GM19035 (cell line): ENCODE data around the gene LILRA6.
"Not testable (repeated sequence)": the region's sequence is repeated elsewhere in the genome, so short reads cannot be mapped to it uniquely, and the experiment has no call there.

Experiments
- ATAC-seq: cut with Tn5 transposase; IDR thresholded peaks from one replicate; pipeline ENCODE4 v1.9.1; 2021; ENCODE audit not compliant: unreplicated experiment

The LILRA6 gene

DNA sequence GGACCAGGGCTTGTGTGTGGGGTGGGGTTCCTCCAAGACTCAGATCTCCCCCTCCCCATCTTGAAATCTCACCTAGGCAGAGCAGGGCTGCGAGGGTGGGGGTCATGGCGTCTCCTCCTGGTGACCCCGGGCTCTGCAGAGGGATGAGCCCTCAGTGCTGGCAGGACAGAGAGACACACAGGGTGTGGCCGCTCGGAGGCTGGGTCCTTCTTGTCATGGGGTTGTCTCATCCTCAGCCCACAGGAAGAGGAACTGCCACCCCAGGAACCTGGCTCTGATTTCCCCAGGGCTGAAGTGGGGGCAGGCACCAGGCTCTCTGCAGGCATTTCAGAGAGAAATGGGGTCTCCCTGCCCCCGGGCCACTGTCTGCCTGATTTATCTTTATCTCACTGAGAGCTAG, at the start of gene LILRA6:
TSS of gene LILRA6 (minus strand) at position 145 of the 400 bp plus-strand sequence.
- ATAC-seq, result not testable (repeated sequence)

DNA sequence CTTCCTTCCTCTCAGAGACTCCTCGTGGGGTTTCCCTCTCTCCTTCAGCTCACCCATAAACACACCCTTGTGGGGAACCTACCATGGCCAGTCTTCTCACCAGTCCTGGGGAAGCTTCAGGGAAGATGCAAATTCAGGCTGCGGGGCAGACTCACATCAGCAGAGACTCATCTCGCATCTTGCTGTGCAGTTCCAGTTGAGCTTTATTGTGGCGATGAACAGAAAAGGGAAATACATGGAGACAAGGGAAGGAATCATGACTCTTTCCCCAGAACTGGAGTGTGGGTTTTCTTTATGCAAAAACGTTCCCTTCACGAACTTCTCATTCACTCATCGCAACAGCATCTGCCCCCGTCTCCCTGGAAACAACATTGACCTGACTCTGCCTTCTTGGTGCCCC, 46.6 kb upstream of the LILRA6 start:
- not testable (repeated sequence) for ATAC-seq

DNA sequence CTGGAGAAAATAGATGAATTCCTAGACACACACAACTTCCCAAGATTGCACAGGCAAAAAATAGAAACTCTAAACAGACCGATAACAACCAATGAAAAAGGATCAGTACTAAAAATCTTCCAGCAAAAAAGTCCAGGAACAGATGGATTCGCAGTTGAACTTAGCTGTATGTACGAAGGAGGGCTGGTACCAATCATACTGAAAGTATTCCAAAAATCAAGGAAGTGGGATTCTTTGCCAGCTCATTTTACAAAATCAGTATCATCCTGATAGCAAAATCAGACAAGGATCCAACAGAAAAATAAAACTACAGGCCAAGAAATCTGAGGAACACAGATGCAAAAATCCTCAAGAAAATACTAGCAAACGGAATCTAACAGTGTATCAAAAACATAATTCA, 44.9 kb upstream of the LILRA6 start:
- ATAC-seq, result no peak

DNA sequence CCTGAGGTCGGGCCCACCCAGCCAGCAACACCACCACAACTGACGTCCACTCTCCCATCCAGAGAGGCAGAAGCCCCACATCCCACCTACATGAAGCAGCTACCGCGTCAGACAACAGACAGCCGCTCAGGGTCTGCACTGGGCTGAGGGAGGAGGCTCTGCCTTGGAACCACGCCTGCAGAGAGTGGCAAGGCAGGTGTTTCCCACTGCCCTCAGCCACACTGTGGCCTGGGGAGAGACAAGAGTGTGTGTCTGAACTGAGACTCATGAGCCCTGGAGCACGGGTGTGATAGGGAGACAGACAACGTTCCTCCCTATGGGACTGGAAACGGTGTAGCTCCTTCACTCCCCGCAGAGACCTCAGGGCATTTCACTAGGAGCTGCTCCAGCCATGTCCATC, 43.7 kb upstream of the LILRA6 start:
- ATAC-seq, result not testable (repeated sequence)

DNA sequence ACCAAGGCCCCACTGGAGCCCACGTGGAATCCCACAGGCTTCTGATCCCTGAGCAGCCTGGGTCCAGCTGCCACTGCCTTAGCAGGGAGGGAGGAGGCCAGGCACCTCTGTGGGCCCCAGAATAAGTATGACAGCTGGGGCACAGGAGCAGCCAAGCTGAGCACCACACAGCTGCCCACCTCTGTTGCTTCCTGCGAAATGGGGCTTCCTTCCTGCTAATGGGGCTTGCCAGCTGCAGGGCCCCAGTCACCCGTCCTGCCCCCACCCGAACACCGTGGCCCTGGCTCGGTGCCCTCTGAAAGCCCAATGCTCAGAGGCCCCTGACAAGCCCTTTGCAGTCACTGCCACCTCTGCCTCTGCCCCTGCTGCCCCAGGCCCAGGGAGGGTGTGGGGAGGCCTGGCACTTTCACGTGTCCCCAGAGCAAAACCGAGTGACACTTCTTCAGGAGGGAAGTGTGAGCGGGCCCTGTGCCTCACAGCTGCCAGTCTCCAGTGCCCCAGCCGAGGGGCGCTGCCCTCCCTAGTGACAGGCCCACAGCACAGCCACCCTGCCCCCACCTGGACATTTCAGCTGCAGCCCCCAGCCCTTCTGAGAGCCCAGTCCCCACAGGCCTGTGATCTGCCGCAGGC, 43.0 kb upstream of the LILRA6 start:
- ATAC-seq, result not testable (repeated sequence)

DNA sequence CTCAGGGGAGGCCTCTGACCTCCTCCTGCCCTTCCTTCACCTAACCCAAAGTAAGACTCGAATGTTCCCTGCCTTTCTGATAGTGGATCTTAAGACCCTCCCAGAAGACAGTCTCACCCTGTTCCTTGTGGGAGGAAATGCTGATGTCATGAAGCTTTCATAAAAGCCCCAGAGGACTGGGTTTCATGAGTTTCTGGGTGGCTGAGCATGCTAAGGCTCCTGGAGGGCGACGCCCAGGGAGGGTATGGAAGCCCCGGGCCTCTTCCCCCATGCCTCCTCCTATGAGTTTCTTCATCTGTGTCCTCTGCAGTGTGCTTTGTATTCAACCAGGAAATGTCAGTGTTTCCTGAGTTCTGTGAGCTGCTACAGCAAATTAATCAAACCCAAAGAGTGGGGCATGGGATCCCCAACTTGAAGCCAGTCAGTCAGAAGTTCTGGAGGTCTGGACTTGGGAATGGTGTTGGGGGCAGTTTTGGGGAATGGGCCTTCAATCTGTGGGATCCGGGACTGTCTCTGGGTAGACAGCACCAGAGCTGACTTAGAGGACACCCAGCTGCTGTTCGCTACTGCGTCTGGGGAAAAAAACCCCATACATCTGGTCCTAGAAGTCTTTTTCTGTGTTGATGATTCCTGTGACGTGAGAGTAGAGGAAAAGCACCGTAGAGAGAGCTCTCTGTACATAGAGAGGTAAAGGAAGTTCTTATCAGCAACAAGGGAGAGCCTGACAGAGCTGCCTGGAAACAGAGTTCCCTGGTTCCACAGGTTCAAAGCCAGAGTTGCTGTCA, 40.3 kb upstream of the LILRA6 start:
- ATAC-seq, result no peak

DNA sequence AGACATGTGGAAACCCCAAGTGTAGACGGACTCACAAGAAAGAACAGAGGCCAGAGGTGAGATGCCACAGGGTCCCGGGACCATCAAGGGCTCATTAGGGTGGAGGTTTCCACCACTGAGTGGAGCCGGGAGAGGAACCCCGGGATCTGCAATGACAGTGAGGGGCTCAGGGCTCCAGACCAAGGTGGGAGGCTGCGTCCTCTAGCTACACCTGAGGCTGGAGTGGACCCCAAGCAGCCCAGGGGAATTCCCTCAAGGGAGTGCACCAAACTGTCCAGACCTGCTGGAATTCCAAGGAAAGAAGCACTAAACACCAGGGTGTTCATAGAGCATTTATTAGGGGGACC, 39.1 kb upstream of the LILRA6 start:
- ATAC-seq, result not testable (repeated sequence)

DNA sequence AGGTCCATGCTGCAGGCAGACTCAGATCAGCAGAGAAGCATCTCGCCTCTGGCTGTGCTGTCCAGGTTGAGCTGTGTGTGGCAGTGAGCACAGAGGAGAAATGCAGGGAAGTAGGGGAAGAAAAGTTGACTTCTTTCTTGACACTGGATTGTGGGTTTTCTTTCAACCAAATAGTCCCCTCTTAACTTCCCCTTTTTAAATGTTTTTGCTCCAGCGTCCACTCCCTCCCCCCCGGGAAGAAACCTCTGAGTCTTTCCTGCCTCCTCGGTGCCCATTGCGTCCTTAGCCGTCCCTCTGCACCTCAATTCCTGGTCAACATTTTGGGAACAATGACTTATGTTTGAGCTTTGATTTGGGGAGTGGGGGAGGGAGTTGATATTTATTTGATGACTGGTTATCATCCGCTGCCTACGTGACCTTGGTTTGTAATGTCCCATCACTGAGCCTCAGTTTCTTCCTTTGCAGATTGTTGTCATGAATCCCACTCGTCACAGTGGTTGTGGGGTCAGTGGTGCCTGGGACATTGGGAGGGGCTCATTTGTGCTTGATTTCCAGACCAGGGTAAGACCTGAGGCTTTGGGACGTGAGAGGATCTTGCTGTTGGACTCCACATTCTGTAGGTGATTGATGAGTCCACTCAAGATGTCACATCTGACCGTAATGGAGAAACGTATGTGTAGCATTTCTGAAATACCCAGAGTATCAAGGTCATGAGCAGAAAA, 38.6 kb upstream of the LILRA6 start, which contains the start of gene LILRB2:
TSS of gene LILRB2 (minus strand) at position 104 of the 722 bp plus-strand sequence. CDS start 614 bp downstream, outside the sequence.
- ATAC-seq, result no peak

DNA sequence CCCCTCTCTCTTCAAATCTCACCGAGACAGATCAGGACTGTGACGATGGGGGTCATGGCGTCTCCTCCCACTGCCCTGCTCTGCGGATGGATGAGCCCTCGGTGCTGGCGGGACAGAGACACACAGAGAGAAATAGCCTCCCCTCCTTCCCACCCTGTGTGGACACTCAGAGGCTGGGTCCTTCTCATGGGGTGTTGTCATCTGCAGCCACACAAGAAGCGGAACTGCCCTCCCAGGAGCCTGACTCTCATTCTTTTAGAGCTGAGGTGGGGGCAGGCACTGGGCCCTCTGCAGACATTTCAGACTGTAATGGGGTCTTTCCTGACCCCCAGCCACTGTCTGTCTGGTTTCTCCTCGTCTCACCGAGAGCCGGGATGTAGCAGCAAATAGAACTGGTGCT, 37.9 kb upstream of the LILRA6 start:
- ATAC-seq, result not testable (repeated sequence)

DNA sequence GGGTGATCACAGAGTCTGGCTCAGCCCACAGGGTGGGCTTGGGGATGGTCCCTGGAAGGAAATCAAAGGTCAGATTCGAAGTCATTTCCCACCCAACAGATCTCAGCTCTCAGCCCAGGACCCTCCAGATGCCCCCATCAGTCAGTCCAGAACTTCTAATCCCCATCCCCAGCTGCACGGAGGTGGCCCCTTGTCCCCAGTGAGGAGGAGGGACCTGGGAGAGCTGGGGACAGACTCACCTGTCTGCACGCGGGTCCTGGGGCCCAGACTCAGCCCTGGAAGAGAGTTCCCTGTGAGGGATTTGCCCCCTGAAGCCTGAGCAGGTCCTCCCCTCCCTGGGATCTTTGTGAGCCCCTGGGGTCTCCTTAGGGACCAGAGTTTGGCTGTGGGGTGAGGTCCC, 37.4 kb upstream of the LILRA6 start:
- not testable (repeated sequence) for ATAC-seq

DNA sequence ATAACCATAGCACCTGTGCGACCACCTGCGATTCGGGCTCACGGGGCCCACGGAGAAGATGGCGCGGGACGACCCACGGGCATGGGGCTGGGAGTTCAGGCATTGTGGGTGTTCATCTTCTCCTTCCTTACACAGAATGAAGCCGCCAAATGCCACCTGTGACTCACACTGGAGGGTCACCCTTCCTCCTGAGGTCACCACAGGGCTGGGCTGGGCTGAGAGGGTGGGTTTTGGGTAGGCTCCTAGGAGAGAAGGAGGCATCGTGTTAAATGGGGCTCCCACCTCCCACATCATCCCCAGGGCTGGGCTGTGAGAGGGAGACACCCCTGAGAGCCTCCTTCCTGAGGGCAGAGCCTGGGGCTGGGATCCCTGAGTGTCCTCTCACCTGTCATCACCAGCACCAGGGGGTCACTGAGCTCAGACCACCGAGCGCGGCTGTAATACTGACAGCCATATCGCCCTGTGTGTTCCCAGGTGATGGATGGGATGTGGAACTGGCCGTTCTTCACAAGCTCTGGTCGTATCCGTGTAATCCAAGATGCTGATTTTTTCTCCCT, 36.9 kb upstream of the LILRA6 start:
- ATAC-seq, result no peak

DNA sequence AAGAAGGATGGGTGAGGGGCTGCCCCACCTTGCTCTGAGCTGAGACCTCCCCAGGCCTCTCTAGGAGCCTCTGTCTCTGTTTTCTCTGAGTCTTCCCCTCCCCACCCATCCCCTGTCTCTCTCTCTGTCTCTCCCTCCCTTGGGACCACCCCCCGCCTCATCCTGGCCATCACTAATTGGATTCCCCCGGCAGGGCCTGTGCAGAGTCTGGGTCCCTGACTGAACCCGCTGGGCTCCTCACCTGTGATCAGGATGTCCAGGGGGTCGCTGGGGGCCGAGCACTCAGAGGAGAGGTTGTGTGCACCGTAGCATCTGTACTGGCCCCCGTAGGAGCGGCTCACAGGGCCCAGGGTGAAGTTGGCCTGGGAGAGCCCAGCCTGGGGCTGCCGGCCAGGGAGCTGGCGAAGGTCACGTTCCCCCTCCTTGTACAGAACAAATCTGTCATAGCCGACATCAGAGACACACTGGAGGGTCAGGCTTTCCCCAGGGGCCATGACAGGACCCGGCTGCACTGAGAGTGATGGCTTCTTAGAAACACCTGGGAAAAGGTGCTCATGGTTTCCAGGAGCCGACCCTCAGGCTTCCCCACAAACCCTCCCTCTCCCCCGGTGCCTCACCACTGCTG, 36.1 kb upstream of the LILRA6 start:
- not testable (repeated sequence) for ATAC-seq

DNA sequence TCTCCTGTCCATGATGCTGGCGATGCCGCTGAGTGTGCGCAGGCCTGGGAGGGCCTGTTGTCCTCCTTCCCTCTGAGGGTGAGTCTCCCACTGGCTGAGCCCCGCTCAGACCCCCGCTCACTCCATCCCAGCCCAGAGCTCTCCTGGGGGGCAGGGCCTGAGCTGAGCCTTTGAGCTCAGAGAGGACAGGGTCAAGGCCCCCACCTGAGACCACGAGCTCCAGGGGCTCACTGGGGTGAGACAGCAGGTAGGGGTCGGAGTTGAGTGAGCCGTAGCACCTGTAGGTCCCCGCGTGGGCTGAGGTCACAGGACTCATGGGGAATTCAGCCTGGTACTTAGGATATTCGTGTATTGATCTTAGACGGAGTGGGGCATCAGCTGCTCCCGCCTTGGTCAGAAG, 35.5 kb upstream of the LILRA6 start:
- ATAC-seq, result not testable (repeated sequence)

DNA sequence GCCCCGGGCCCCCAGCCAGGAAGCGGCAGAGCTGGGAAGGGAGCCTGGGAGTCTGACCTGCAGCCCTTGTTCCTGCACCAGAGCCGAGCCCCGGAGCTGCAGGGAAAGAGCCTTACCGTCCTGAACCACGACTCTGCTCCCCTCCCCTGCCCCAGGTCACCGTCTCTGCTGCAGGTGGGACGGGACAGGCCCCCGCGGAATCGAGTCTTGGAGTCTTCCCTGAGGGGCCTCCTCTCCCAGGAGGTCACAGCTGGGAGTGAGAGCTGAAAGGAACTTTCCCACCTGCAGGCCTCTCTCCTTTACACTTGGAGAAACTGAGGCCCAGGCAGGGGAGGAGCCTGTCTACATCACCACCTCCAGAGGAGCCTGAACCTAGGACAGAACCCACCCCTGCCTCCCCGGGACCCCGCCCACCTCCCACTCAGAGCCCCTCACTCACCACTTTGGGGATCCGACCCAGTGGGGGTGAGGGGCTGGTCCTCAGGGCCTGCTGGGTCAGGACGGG, 34.6 kb upstream of the LILRA6 start:
- ATAC-seq, result not testable (repeated sequence)

DNA sequence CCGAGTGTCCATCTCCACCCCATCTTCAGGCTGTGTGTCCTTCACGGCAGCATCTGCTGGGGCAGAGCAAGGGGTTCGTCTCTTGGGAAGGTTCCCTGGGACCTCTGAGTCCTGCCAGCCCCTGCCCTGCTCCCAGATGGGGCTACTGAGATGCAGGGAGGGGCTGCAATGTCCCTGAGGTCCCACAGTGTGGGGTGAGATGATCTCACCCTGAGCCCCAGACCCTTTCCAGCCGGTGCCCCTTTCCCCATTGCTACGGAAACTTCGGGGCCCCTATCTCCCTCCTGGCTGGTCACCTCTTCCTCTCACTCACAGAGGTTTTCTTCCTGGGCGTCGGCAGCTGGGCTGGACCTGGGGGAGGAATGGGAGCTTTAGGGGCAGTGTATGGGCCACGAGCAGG, 33.4 kb upstream of the LILRA6 start:
- ATAC-seq, result no peak

DNA sequence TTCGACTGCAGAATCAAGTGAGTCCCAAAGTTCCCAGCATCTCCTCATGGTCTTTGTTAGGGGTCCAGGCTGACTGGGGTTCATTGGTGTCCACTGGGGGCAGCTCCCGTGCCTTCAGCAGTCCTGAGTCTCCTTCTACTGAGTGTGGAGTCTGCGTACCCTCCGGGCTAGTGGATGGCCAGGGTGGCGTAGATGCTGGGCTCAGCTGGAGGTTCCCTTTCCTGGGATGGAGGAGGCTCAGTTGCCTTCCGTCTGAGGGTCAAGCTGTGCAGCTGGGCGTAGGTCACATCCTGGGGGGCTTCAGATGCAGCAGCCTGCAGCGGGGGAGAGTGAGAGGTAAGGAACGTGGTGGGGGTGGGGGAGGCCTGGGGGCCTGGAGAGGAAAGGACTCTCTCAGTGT, 31.9 kb upstream of the LILRA6 start:
- ATAC-seq, result not testable (repeated sequence)

DNA sequence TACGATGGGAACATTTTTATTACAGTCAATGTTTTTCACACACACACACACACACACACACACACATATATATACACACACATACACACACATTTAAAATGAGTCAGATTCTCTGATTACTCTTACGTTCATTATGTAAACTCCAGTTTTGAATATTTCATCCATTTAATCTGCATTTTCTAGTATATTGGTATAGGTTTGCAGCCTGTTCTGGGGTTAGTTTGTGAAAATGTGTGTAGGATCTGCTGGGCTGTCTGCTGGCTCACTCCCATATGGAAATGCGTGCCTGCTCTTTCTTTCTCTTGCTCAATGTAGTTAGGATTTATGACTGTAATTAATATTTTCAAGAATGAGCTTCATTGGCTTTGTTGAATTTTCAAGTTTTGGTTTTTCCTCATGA, 31.2 kb upstream of the LILRA6 start:
- no peak for ATAC-seq

DNA sequence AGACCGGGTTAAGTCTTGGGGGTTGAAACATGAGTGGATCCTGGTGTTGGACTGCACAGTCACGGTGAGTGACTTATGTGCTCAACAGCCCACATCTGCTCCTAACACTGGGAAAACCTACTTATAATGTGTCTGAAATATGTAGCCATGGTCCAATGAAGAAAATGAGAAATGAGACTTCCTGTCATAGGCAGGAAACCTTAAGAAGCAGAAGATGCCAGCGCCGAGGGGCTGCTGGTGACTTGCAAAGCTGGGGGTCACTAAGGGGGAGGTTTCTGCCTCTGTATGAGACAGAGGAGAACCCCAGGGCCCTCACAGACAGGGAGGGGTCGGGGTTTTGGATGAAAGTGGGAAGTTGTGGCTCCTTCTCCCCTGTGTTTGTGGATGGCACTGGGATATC, 29.6 kb upstream of the LILRA6 start:
- ATAC-seq, result not testable (repeated sequence)

DNA sequence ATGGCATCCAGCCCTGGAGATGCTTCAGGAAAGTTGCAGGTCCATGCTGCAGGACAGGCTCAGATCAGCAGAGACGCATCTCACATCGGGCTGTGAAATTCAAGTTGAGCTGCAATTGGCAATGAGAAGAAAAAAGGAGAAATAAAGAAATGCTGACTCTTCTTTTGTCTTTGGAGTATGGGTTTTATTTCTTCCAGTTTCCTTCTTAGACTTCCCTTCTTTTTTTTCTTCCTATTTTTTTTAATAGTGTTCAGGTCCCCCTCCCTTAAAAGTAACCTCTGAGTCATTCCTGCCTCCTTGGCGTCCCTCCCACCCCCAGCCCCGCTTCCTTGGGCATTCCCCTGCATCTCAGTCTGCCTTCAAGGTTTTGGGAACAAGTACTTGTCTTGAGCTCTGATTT, 29.0 kb upstream of the LILRA6 start:
- ATAC-seq, result not testable (repeated sequence)

DNA sequence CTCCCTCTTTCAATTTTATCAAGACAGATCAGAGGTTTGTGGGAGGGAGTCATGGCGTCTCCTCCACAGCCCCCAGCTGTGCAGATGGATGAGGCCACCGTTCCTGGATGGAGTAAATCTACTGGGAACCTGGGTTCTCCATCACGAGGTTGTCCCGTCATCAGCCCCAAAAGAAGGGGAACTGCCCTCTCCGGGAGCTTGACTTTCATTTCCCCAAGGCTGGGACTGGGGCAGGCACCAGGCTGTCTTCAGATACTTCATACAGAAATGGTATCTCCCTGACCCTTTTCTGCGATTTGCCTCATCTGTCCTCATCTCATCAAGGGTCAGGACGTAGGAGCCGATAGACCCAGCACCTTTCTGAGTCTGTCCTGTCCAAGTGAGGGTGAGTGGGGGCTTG, 28.5 kb upstream of the LILRA6 start:
- no peak for ATAC-seq

DNA sequence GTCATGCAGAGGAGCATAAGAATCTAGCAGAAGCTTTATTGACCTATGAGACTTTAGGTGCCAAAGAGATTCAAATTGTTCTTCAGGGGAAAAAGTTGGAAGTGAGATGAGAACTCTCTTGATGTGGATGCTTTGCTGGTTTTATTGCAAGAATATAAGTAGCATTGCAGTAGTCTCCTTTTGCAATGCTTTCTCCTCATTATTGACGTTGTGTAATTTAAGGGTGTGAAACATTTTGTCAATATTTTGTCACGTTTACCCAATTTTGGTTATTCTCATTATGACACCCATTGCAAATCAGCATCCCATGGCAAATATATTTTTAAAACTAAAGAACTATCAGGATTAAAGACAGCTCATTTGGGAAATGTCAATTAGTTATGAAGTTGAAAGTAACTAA, 26.3 kb upstream of the LILRA6 start:
- ATAC-seq, result no peak
